AG04449 (cell line): ENCODE measurements around the gene C1orf159.

Source experiments
- CTCF ChIA-PET: fragments of 350-600 bp; formaldehyde crosslinking; extraction: SDS; loops from one replicate; lab custom pipeline; 2021; ENCODE audit warnings: antibody characterized with exemption; lab: Yijun Ruan, JAX
- POLR2A ChIA-PET: fragments of 400-600, 350-600 bp; formaldehyde crosslinking; extraction: SDS; loops from one replicate; lab custom pipeline; 2020; ENCODE audit warnings: antibody characterized with exemption, inconsistent platforms; lab: Yijun Ruan, JAX
- DNase-seq: peaks from one replicate; pipeline ENCODE4 v3.0.0-alpha.2; 2010; ENCODE audit warnings: low read depth, low spot score
- H3K4me3 ChIP-seq: 2 replicates; pipeline ENCODE4 v1.5.1; 2011; ENCODE audit warnings: low read depth, mild to moderate bottlenecking, control low read depth, low read length
- TF ChIP-seq, protein P1 (sequence below): IDR thresholded peaks from one replicate; pipeline ENCODE4 v1.5.1; 2011; ENCODE audit warnings: mild to moderate bottlenecking, moderate library complexity, low read length, control low read depth, inconsistent platforms; ENCODE audit not compliant: insufficient read depth; ENCODE audit errors: missing control alignments

The C1orf159 gene

DNA sequence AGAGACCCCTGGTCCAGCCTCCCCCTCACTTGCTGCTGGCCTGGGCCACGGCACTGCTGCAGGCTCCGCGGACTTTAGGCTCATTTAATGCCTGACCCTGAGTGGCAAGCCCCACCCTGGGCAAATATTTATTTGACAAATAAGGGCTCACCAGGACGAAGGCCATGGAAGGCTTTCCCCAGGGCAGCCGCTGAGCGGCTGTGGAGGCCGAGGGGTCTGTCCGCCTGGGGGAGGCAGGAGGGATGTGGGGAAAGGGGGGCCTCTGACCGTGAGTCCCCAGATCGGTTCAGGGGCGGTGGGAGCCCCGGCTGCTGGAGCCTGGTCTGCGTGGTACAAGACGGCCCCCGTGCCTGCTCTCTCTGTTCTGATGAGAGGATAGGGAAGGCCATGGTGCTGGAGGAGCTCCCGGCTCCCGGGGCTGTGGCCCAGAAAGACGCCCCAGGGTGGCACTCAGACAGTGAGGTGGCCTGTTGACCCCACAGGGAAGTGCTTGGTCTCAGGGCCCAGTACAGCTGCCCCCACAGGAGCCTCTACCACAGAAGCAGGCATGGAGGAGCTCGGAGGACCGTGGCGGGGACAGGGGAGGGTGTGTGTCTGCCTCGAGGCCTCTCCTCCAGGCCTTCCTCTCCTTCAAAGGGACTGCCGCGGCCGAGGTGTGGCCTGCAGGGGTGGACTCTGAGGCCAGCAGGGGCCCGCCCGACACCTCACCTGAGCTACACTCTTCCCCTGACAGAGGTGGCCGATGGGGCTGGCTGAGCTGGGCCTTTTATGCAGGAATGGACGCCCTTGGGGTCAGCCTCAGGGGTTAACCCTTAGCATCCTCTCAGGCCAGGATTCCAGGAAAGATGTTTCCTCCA lies 9.1 kb upstream of the C1orf159 start:
- TF ChIP-seq, protein P1, sequence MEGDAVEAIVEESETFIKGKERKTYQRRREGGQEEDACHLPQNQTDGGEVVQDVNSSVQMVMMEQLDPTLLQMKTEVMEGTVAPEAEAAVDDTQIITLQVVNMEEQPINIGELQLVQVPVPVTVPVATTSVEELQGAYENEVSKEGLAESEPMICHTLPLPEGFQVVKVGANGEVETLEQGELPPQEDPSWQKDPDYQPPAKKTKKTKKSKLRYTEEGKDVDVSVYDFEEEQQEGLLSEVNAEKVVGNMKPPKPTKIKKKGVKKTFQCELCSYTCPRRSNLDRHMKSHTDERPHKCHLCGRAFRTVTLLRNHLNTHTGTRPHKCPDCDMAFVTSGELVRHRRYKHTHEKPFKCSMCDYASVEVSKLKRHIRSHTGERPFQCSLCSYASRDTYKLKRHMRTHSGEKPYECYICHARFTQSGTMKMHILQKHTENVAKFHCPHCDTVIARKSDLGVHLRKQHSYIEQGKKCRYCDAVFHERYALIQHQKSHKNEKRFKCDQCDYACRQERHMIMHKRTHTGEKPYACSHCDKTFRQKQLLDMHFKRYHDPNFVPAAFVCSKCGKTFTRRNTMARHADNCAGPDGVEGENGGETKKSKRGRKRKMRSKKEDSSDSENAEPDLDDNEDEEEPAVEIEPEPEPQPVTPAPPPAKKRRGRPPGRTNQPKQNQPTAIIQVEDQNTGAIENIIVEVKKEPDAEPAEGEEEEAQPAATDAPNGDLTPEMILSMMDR = no peak
- CTCF ChIA-PET = interaction anchor here (0.8 to 1.2 kb wide), 4 partner anchors 60 to 247 kb away, joined by 3 read pairs; no protein-coding TSS in a partner anchor
- no peak for DNase-seq
- POLR2A ChIA-PET = no interaction called here
- no peak overlapping the region for H3K4me3 ChIP-seq

- POLR2A ChIA-PET = no interaction called here
- H3K4me3 ChIP-seq = no peak overlapping the region
- CTCF ChIA-PET = interaction anchor here (0.7 to 1.2 kb wide), 4 partner anchors 60 to 248 kb away, joined by 3 read pairs; no protein-coding TSS in a partner anchor
- DNase-seq = no peak
- TF ChIP-seq, protein P1 = no peak
Measured at GRCh38 chr1:1124508-1124785, 8.6 kb upstream of the C1orf159 start.

- ChIA-PET POLR2A (no interaction called here), CTCF (interaction anchor here (0.7 to 5.3 kb wide), 8 partner anchors 59 to 248 kb away, joined by 3 to 60 read pairs (median 8); no protein-coding TSS in a partner anchor)
- TF ChIP-seq, protein P1 = no peak
- no peak for DNase-seq
- H3K4me3 ChIP-seq = no peak overlapping the region
Measured at GRCh38 chr1:1123581-1124507, 8.0 kb upstream of the C1orf159 start.

GRCh38 chr1:1122981-1123480 lies 7.1 kb upstream of the C1orf159 start:
- ChIA-PET CTCF (interaction anchor here (0.7 to 5.3 kb wide), 43 partner anchors 7 to 421 kb away, joined by 3 to 60 read pairs (median 5); no protein-coding TSS in a partner anchor), POLR2A (no interaction called here)
- TF ChIP-seq, protein P1 = no peak
- no peak for DNase-seq
- H3K4me3 ChIP-seq = no peak overlapping the region

GRCh38 chr1:1122078-1122811 lies 6.4 kb upstream of the C1orf159 start:
- TF ChIP-seq, protein P1 = peak; percentile 98
- no peak for DNase-seq
- peak overlapping the region; percentile 37 for H3K4me3 ChIP-seq
- ChIA-PET POLR2A (interaction anchor here (1.0 kb wide), 1 partner anchor 168 kb away, joined by 3 read pairs; no protein-coding TSS in a partner anchor), CTCF (interaction anchor here (0.6 to 5.3 kb wide), 57 partner anchors 8 to 421 kb away, joined by 3 to 60 read pairs (median 5); no protein-coding TSS in a partner anchor)
